Esophagus (tissue), 2 donors: ENCODE results near the gene LRRIQ4. TPM values are rescaled to one million over a fixed set of nuclear protein-coding genes. Genes with fewer than 3 reads are reported as not detected.

ENCODE experiments used
- polyA plus RNA-seq, 2 donors: library from polyadenylated mRNA; stranded (reverse); fragments of 200-250 nt; gene quantifications; one replicate each; pipeline ENCODE4 v1.2.3, GENCODE V29; 2013
- donor health status: healthy with polysubstance abuse.
- donor health status: Bipolar disorder and iron deficiency.

Gene LRRIQ4
- polyA plus RNA-seq, 2 donors: not detected

Other genes with a start within 250 kb of the LRRIQ4 start
- 10 to 100 TPM in 1 of 2 donors, 1 to 10 TPM in 1; 10.0 to 13.7 TPM for gene MECOM, start 149.2 kb upstream of the LRRIQ4 start, polyA plus RNA-seq
- gene TERC, start 47.8 kb upstream of the LRRIQ4 start, polyA plus RNA-seq: under 1 TPM; 0.14 to 0.59 TPM
- gene ACTRT3, start 43.3 kb upstream of the LRRIQ4 start, polyA plus RNA-seq: 1 to 10 TPM in 1 of 2 donors, under 1 TPM in 1; 0.31 to 1.1 TPM
- 1 to 10 TPM; 5.8 to 6.5 TPM for gene MYNN, start 39.5 kb upstream of the LRRIQ4 start, polyA plus RNA-seq
- gene LRRC34, start within 50 bp of the LRRIQ4 start, polyA plus RNA-seq: under 1 TPM; 0.20 to 0.27 TPM
- not detected for gene LRRC31, start 57.1 kb downstream of the LRRIQ4 start, polyA plus RNA-seq
- not detected for gene SAMD7, start 98.7 kb downstream of the LRRIQ4 start, polyA plus RNA-seq
- 10 to 100 TPM; 17.0 to 23.5 TPM for gene SEC62, start 153.9 kb downstream of the LRRIQ4 start, polyA plus RNA-seq
- 1 to 10 TPM in 1 of 2 donors, under 1 TPM in 1; 0.69 to 2.1 TPM for gene GPR160, start 225.1 kb downstream of the LRRIQ4 start, polyA plus RNA-seq